Gastroesophageal sphincter (tissue), 4 donors: ENCODE measurements around the gene GGA3. TPM values are rescaled to one million over a fixed set of nuclear protein-coding genes. Genes with fewer than 3 reads are reported as not detected.
A peak's percentile ranks its signal among the peaks of the same experiment; 100 is the strongest.
"Not testable (repeated sequence)": the region's sequence is repeated elsewhere in the genome, so short reads cannot be mapped to it uniquely, and the experiment has no call there.

ENCODE experiments used
- ATAC-seq: fragments of 150-250 bp; one replicate; pipeline ENCODE4 v1.9.1; 2016; ENCODE audit warnings: mild to moderate bottlenecking, moderate library complexity
- H3K27ac ChIP-seq, 4 donors: fragments of 200-600 bp; sonication (generic) in 3 of 4; 1 replicate in 3 of 4; 2 replicates in 1 of 4; pipeline ENCODE4 v1.5.1; 2016 to 2019
- H3K27me3 ChIP-seq: fragments of 200-600 bp; sonication (generic); one replicate; pipeline ENCODE4 v1.5.1; 2019
- H3K36me3 ChIP-seq, 2 donors: fragments of 200-600 bp; sonication (generic); one replicate each; pipeline ENCODE4 v1.5.1; 2019; ENCODE audit warnings: control low read depth in 1 of 2
- H3K4me1 ChIP-seq, 3 donors: fragments of 200-600 bp; sonication (generic); 1 replicate in 2 of 3; 2 replicates in 1 of 3; pipeline ENCODE4 v1.5.1; 2016 to 2019; ENCODE audit warnings: control low read depth in 2 of 3
- H3K4me3 ChIP-seq, 2 donors: fragments of 200-600 bp; sonication (generic); one replicate each; pipeline ENCODE4 v1.5.1; 2019; ENCODE audit warnings: mild to moderate bottlenecking in 1 of 2, moderate library complexity in 1 of 2
- H3K9me3 ChIP-seq, 3 donors: fragments of 200-600 bp; sonication (generic); one replicate each; pipeline ENCODE4 v1.5.1; 2017 to 2019; ENCODE audit warnings: control low read depth in 2 of 3
- CTCF ChIP-seq, 4 experiments: fragments of 200-600 bp in 2 of 4; fragments of 450-650 bp in 2 of 4; sonication (generic) in 1 of 4; IDR thresholded peaks; one replicate each; pipeline ENCODE4 v1.5.1; 2017 to 2019; ENCODE audit warnings: antibody characterized with exemption in 4 of 4, mild to moderate bottlenecking in 2 of 4, moderate library complexity in 2 of 4
- EP300 ChIP-seq: sonication (generic); formaldehyde crosslinking; IDR thresholded peaks from one replicate; pipeline ENCODE4 v1.6.1; 2017; ENCODE audit warnings: antibody characterized with exemption, mild to moderate bottlenecking
- POLR2A ChIP-seq, 2 donors: fragments of 450-650 bp; IDR thresholded peaks; one replicate each; pipeline ENCODE4 v1.6.1; 2017; ENCODE audit warnings: antibody characterized with exemption in 2 of 2, mild to moderate bottlenecking in 2 of 2, moderate library complexity in 1 of 2
- POLR2AphosphoS5 ChIP-seq: sonication (generic); formaldehyde crosslinking; IDR thresholded peaks from one replicate; pipeline ENCODE4 v1.6.1; 2017; ENCODE audit warnings: antibody characterized with exemption
- WGBS, 2 donors: methylation state at CpG; one replicate each; pipeline ENCODE4 v1.1.5; 2018; ENCODE audit warnings: low coverage in 1 of 2; 5-methylcytosine and 5-hydroxymethylcytosine counted together
- total RNA-seq, 4 donors: library from RNA; depleted of rRNA; stranded (reverse); fragments of >200 nt; gene quantifications; one replicate each; pipeline ENCODE4 v1.1.0, GENCODE V29; 2016

Gene GGA3
- total RNA-seq, 4 donors from 2014 or later = 19.5 to 27.8 (median 24.5) TPM

GRCh38 chr17:75301049-75301448 is 39.6 kb upstream of the GGA3 start:
- H3K36me3 ChIP-seq = no peaks in the 10 kb centered on the region

GRCh38 chr17:75300280-75300679 is 38.9 kb upstream of the GGA3 start:
- Histone ChIP-seq H3K9me3 (no peaks in the 10 kb centered on the region), H3K4me1 (no peaks in the 10 kb centered on the region), H3K27me3 (no peaks in the 10 kb centered on the region), H3K4me3 (no peak overlapping the region), H3K36me3 (no peaks in the 10 kb centered on the region), H3K27ac (no peak overlapping the region)
- TF ChIP-seq EP300 (no peak), CTCF (IDR thresholded peaks at IDR 0.05) (no peak), POLR2A (IDR thresholded peaks at IDR 0.05) (no peak), POLR2AphosphoS5 (no peak)
- no peak for ATAC-seq
- WGBS, 2 donors = 56 to 76% methylated on average over 3 to 7 of the region's 7 CpGs

More at GRCh38 chr17:75301049-75301448, 39.6 kb upstream of the GGA3 start:
- no peaks in the 10 kb centered on the region for H3K27me3 ChIP-seq
- WGBS, 2 donors = 61 to 80% methylated on average over 1 to 8 of the region's 9 CpGs
- no peak for ATAC-seq
- no peaks in the 10 kb centered on the region for H3K4me1 ChIP-seq
- no peak overlapping the region for H3K27ac ChIP-seq
- H3K4me3 ChIP-seq = no peak overlapping the region
- no peak for TF ChIP-seq EP300
- TF ChIP-seq POLR2AphosphoS5 = no peak
- no peak for TF ChIP-seq CTCF (IDR thresholded peaks at IDR 0.05)
- no peak for TF ChIP-seq POLR2A (IDR thresholded peaks at IDR 0.05)
- H3K9me3 ChIP-seq = no peaks in the 10 kb centered on the region

- TF ChIP-seq POLR2A (IDR thresholded peaks at IDR 0.05) (no peak), POLR2AphosphoS5 (no peak), EP300 (no peak), CTCF (IDR thresholded peaks at IDR 0.05) (no peak)
- Histone ChIP-seq H3K36me3 (no peaks in the 10 kb centered on the region), H3K27me3 (no peaks in the 10 kb centered on the region), H3K4me3 (no peak overlapping the region), H3K4me1 (peaks cover 0 to 2% (median 0%) of the 10 kb centered on the region in 3 donors), H3K27ac (peak overlapping the region in 3 of 4 donors; percentile 29 to 40 (median 34)), H3K9me3 (no peaks in the 10 kb centered on the region)
- ATAC-seq = no peak
- WGBS, 2 donors = 78 to 87% methylated on average over 7 of the region's 8 CpGs
These were observed 34.1 kb upstream of the GGA3 start for GRCh38 chr17:75295201-75296158.

- not testable (repeated sequence) for ATAC-seq
- 71 to 72% methylated on average over 12 to 14 of the region's 16 CpGs for WGBS, 2 donors
- H3K27ac ChIP-seq = peak overlapping the region in 1 of 4 donors; percentile 6
These were observed 31.5 kb upstream of the GGA3 start for GRCh38 chr17:75292810-75293448.

GRCh38 chr17:75289832-75290337 is 28.5 kb upstream of the GGA3 start:
- Histone ChIP-seq H3K4me3 (peak overlapping the region; percentile 59 to 82), H3K9me3 (no peaks in the 10 kb centered on the region), H3K27me3 (no peaks in the 10 kb centered on the region), H3K27ac (peak overlapping the region; percentile 81 to 97 (median 91)), H3K4me1 (peaks cover 0 to 18% (median 4%) of the 10 kb centered on the region in 3 donors), H3K36me3 (peaks cover 0 to 22% of the 10 kb centered on the region in 2 donors)
- 0% methylated on average over 13 to 26 of the region's 26 CpGs for WGBS, 2 donors
- no peak for TF ChIP-seq POLR2AphosphoS5
- TF ChIP-seq CTCF (IDR thresholded peaks at IDR 0.05) = peak in 1 of 4 experiments; percentile 28
- peak; percentile 5 for ATAC-seq

More at GRCh38 chr17:75292810-75293448, 31.5 kb upstream of the GGA3 start:
- not testable (repeated sequence) for H3K9me3 ChIP-seq, H3K36me3 ChIP-seq, H3K27me3 ChIP-seq, H3K4me3 ChIP-seq
- H3K4me1 ChIP-seq = peaks cover 0 to 18% (median 4%) of the 10 kb centered on the region in 3 donors
